Activated CD8-positive, alpha-beta memory T cell treated with anti-CD3 and anti-CD28 coated beads for 36 hours (primary cell): ENCODE measurements around the gene VPS33A. TPM values are rescaled to one million over a fixed set of nuclear protein-coding genes. Genes with fewer than 3 reads are reported as not detected.

Experiments used
- CTCF ChIA-PET: fragments of 350-600 bp; sonication (Branson Sonifier 250); formaldehyde crosslinking; loops from one replicate; lab custom pipeline; 2021; ENCODE audit warnings: antibody characterized with exemption; lab: Charles Lee
- POLR2A ChIA-PET: fragments of 350-600 bp; sonication (Branson Sonifier 250); formaldehyde crosslinking; loops from one replicate; lab custom pipeline; 2021; ENCODE audit warnings: antibody characterized with exemption; lab: Charles Lee
- total RNA-seq, 2 experiments: library from RNA; stranded (reverse); gene quantifications; one replicate each; pipeline ENCODE4 v1.2.3, GENCODE V29; 2021

The VPS33A gene
- total RNA-seq, 2 experiments from 2014 or later = 37.2 to 40.7 TPM

GRCh38 chr12:122215771-122216170 lies 50.5 kb downstream of the VPS33A start:
- CTCF ChIA-PET = interaction anchor here (0.6 to 1.4 kb wide), 3 partner anchors 49 to 372 kb away, joined by 3 to 6 read pairs (median 3); no protein-coding TSS in a partner anchor

GRCh38 chr12:122208073-122208820 lies 58.0 kb downstream of the VPS33A start:
- ChIA-PET POLR2A (no interaction called here), CTCF (interaction anchor here (1.6 kb wide), 1 partner anchor 12 kb away, joined by 4 read pairs; no protein-coding TSS in a partner anchor)

More at GRCh38 chr12:122215771-122216170, 50.5 kb downstream of the VPS33A start:
- POLR2A ChIA-PET = no interaction called here

- ChIA-PET CTCF (no interaction called here), POLR2A (no interaction called here)
Measured at GRCh38 chr12:122207391-122207790, 58.9 kb downstream of the VPS33A start.

GRCh38 chr12:122206976-122207375 lies 59.3 kb downstream of the VPS33A start:
- ChIA-PET POLR2A (interaction anchor here (1.5 kb wide), 1 partner anchor 19 kb away, joined by 4 read pairs; the partner anchor contains the start of gene DIABLO), CTCF (no interaction called here)

- POLR2A ChIA-PET = interaction anchor here (1.1 to 1.5 kb wide), 2 partner anchors 15 to 20 kb away, joined by 4 read pairs; partner anchors contain the start of gene DIABLO
Measured at GRCh38 chr12:122206111-122206881, 60.0 kb downstream of the VPS33A start.

GRCh38 chr12:122205053-122205925 lies 61.0 kb downstream of the VPS33A start:
- CTCF ChIA-PET = interaction anchor here (0.6 to 1.0 kb wide), 3 partner anchors 14 to 85 kb away, joined by 3 to 4 read pairs (median 4); no protein-coding TSS in a partner anchor
- POLR2A ChIA-PET = interaction anchor here (0.6 to 1.5 kb wide), 5 partner anchors 14 to 1314 kb away, joined by 3 to 9 read pairs (median 4); partner anchors contain the start of gene DIABLO

More at GRCh38 chr12:122206111-122206881, 60.0 kb downstream of the VPS33A start:
- CTCF ChIA-PET = interaction anchor here (1.0 kb wide), 1 partner anchor 13 kb away, joined by 3 read pairs; no protein-coding TSS in a partner anchor

- ChIA-PET POLR2A (interaction anchor here (0.6 to 1.1 kb wide), 4 partner anchors 13 to 1313 kb away, joined by 3 to 9 read pairs (median 4); no protein-coding TSS in a partner anchor), CTCF (interaction anchor here (0.6 to 0.7 kb wide), 2 partner anchors 62 to 86 kb away, joined by 4 read pairs; no protein-coding TSS in a partner anchor)
Measured at GRCh38 chr12:122204167-122205052, 61.9 kb downstream of the VPS33A start.

GRCh38 chr12:122203301-122204166 lies 62.8 kb downstream of the VPS33A start, which contains the start of gene B3GNT4:
B3GNT4 (plus strand) TSS chr12:122203709; CDS start chr12:122204619, 910 bp downstream.
- ChIA-PET CTCF (interaction anchor here (0.6 kb wide), 1 partner anchor 47 kb away, joined by 3 read pairs; no protein-coding TSS in a partner anchor), POLR2A (interaction anchor here (0.6 kb wide), 1 partner anchor 176 kb away, joined by 5 read pairs; no protein-coding TSS in a partner anchor)

GRCh38 chr12:122202811-122203210 lies 63.5 kb downstream of the VPS33A start:
- POLR2A ChIA-PET = interaction anchor here (0.6 kb wide), 1 partner anchor 175 kb away, joined by 5 read pairs; no protein-coding TSS in a partner anchor
- CTCF ChIA-PET = interaction anchor here (0.6 kb wide), 1 partner anchor 46 kb away, joined by 3 read pairs; no protein-coding TSS in a partner anchor

- CTCF ChIA-PET = no interaction called here
- POLR2A ChIA-PET = interaction anchor here (0.6 kb wide), 1 partner anchor 21 kb away, joined by 3 read pairs; no protein-coding TSS in a partner anchor
Measured at GRCh38 chr12:122202017-122202416, 64.3 kb downstream of the VPS33A start.

- POLR2A ChIA-PET = no interaction called here
- CTCF ChIA-PET = no interaction called here
Measured at GRCh38 chr12:122201381-122201780, 64.9 kb downstream of the VPS33A start.

GRCh38 chr12:122200541-122201175 lies 65.6 kb downstream of the VPS33A start:
- ChIA-PET POLR2A (no interaction called here), CTCF (no interaction called here)

GRCh38 chr12:122199484-122200355 lies 66.6 kb downstream of the VPS33A start:
- CTCF ChIA-PET = no interaction called here

GRCh38 chr12:122197612-122197966 lies 68.7 kb downstream of the VPS33A start:
- ChIA-PET CTCF (no interaction called here), POLR2A (no interaction called here)

More at GRCh38 chr12:122199484-122200355, 66.6 kb downstream of the VPS33A start:
- POLR2A ChIA-PET = no interaction called here

- POLR2A ChIA-PET = no interaction called here
- CTCF ChIA-PET = interaction anchor here (1.3 to 3.6 kb wide), 2 partner anchors 13 to 29 kb away, joined by 3 to 10 read pairs; partner anchors contain the start of gene LRRC43
Measured at GRCh38 chr12:122195405-122195804, 70.9 kb downstream of the VPS33A start.
